H1 (cell line): Measurements from ENCODE around the gene SLC26A11. TPM values are rescaled to one million over a fixed set of nuclear protein-coding genes. Genes with fewer than 3 reads are reported as not detected.

Experiments used
- CTCF ChIA-PET: fragments of 300-600 bp; sonication (Branson Sonifier 250); formaldehyde crosslinking; loops from one replicate; lab custom pipeline; 2021; ENCODE audit not compliant: partially characterized antibody; lab: Charles Lee
- POLR2A ChIA-PET: fragments of 300-600 bp; sonication (Branson Sonifier 250); formaldehyde crosslinking; loops from one replicate; lab custom pipeline; 2021; ENCODE audit warnings: inconsistent platforms; ENCODE audit not compliant: partially characterized antibody; lab: Charles Lee
- DNase-seq, 2 experiments: peaks; one replicate each; pipeline versions ENCODE4 v3.0.0 to v3.0.0-alpha.2; 2010 to 2022; ENCODE audit warnings: low spot score in 2 of 2, low read depth in 1 of 2, mixed read lengths in 1 of 2
- FAIRE-seq: peaks from 2 replicates; lab custom pipeline; 2011; peaks lifted over from hg19 to GRCh38; lab: Jason Lieb, UNC
- H2AFZ ChIP-seq: 2 replicates; pipeline ENCODE4 v1.8.1; 2012; ENCODE audit warnings: low read length, inconsistent platforms
- H2AK5ac ChIP-seq: 2 replicates; pipeline ENCODE4 v1.6.1; 2013; ENCODE audit warnings: low read depth, low read length
- H2BK120ac ChIP-seq: replicated peaks from 2 replicates; pipeline ENCODE3; 2013; ENCODE audit warnings: low read depth, low read length, inconsistent platforms
- H2BK12ac ChIP-seq: 2 replicates; pipeline ENCODE4 v1.6.1; 2013; ENCODE audit warnings: low read depth, low read length
- H2BK15ac ChIP-seq: 2 replicates; pipeline ENCODE4 v1.6.1; 2013; ENCODE audit warnings: low read length
- H2BK20ac ChIP-seq: 2 replicates; pipeline ENCODE4 v1.6.1; 2013; ENCODE audit warnings: low read length
- H2BK5ac ChIP-seq: 2 replicates; pipeline ENCODE4 v1.6.1; 2013; ENCODE audit warnings: low read depth, low read length
- H3K14ac ChIP-seq: 2 replicates; pipeline ENCODE4 v1.6.1; 2013; ENCODE audit warnings: inconsistent platforms; ENCODE audit not compliant: insufficient read length
- H3K18ac ChIP-seq: 2 replicates; pipeline ENCODE4 v1.6.1; 2013; ENCODE audit warnings: low read length; ENCODE audit errors: extremely low read depth
- H3K23ac ChIP-seq: 2 replicates; pipeline ENCODE4 v1.6.1; 2013; ENCODE audit warnings: inconsistent platforms; ENCODE audit not compliant: insufficient read length
- H3K23me2 ChIP-seq: 2 replicates; pipeline ENCODE4 v1.6.1; 2013; ENCODE audit warnings: low read depth, low read length
- H3K27ac ChIP-seq: 2 replicates; pipeline ENCODE4 v1.6.1; 2011; ENCODE audit warnings: low read depth, low read length, inconsistent platforms
- H3K27me3 ChIP-seq, 4 experiments: replicated peaks in 1 of 4; 1 replicate in 1 of 4; 2 replicates in 3 of 4; pipeline versions ENCODE4 v1.6.1 to v1.8.1; 2011 to 2013; ENCODE audit warnings: low read length in 3 of 4, mild to moderate bottlenecking in 3 of 4, inconsistent platforms in 2 of 4, mixed read lengths in 2 of 4, moderate library complexity in 1 of 4; ENCODE audit not compliant: control insufficient read depth in 3 of 4, insufficient read depth in 3 of 4; ENCODE audit errors: extremely low read depth in 1 of 4
- H3K36me3 ChIP-seq, 4 experiments: 2 replicates each; pipeline versions ENCODE4 v1.6.1 to v1.8.1; 2011 to 2013; ENCODE audit warnings: mild to moderate bottlenecking in 4 of 4, low read length in 3 of 4, moderate library complexity in 2 of 4, control low read depth in 1 of 4, inconsistent platforms in 1 of 4; ENCODE audit not compliant: insufficient read depth in 4 of 4, control insufficient read depth in 2 of 4
- H3K4ac ChIP-seq: replicated peaks from 2 replicates; pipeline ENCODE3; 2013; ENCODE audit warnings: low read length, low read depth, mixed read lengths, inconsistent platforms; ENCODE audit not compliant: insufficient read length
- H3K4me1 ChIP-seq, 4 experiments: replicated peaks in 1 of 4; 1 replicate in 1 of 4; 2 replicates in 3 of 4; pipeline versions ENCODE4 v1.6.1 to v1.8.1; 2011 to 2013; ENCODE audit warnings: low read length in 3 of 4, inconsistent platforms in 2 of 4, mixed read lengths in 1 of 4; ENCODE audit not compliant: insufficient read depth in 4 of 4, control insufficient read depth in 3 of 4
- H3K4me2 ChIP-seq, 2 experiments: 2 replicates each; pipeline versions ENCODE4 v1.6.1 to v1.8.1; 2011 to 2013; ENCODE audit warnings: low read depth in 2 of 2, low read length in 2 of 2, control low read depth in 1 of 2, inconsistent platforms in 1 of 2, mild to moderate bottlenecking in 1 of 2; ENCODE audit not compliant: insufficient read depth in 1 of 2
- H3K4me3 ChIP-seq, 4 experiments: fragments of 200-600, 300-600 bp in 1 of 4; sonication (generic), shearing (Covaris generic), sonication (Bioruptor Twin) in 1 of 4; 2 replicates each; pipeline versions ENCODE4 v1.5.1 to v1.8.1; 2011 to 2016; ENCODE audit warnings: low read length in 4 of 4, low read depth in 3 of 4, control low read depth in 2 of 4, inconsistent platforms in 2 of 4, mild to moderate bottlenecking in 2 of 4, mixed read lengths in 1 of 4, moderate library complexity in 1 of 4; ENCODE audit not compliant: insufficient read depth in 2 of 4; ENCODE audit errors: extremely low read depth in 1 of 4
- H3K56ac ChIP-seq: replicated peaks from 2 replicates; pipeline ENCODE3; 2013; ENCODE audit warnings: low read depth, mild to moderate bottlenecking, mixed read lengths, low read length, inconsistent platforms; ENCODE audit not compliant: insufficient read length
- H3K79me1 ChIP-seq: 2 replicates; pipeline ENCODE4 v1.6.1; 2013; ENCODE audit warnings: low read depth, low read length, control low read depth
- H3K79me2 ChIP-seq, 2 experiments: 2 replicates each; pipeline versions ENCODE4 v1.6.1 to v1.8.1; 2012 to 2013; ENCODE audit warnings: low read length in 2 of 2, mild to moderate bottlenecking in 2 of 2, inconsistent platforms in 1 of 2; ENCODE audit not compliant: insufficient read depth in 2 of 2, control insufficient read depth in 1 of 2
- H3K9ac ChIP-seq, 4 experiments: replicated peaks in 1 of 4; 1 replicate in 1 of 4; 2 replicates in 3 of 4; pipeline versions ENCODE4 v1.6.1 to v1.8.1; 2011 to 2013; ENCODE audit warnings: low read depth in 3 of 4, low read length in 3 of 4, control low read depth in 2 of 4, mild to moderate bottlenecking in 2 of 4, moderate library complexity in 2 of 4, inconsistent platforms in 1 of 4; ENCODE audit errors: extremely low read depth in 1 of 4
- H3K9me3 ChIP-seq, 2 experiments: 2 replicates each; pipeline versions ENCODE4 v1.6.1 to v1.8.1; 2012 to 2013; ENCODE audit warnings: mild to moderate bottlenecking in 2 of 2, moderate library complexity in 2 of 2, control low read depth in 1 of 2, inconsistent platforms in 1 of 2, low read depth in 1 of 2, low read length in 1 of 2, mixed read lengths in 1 of 2; ENCODE audit not compliant: insufficient read depth in 2 of 2
- H4K20me1 ChIP-seq, 2 experiments: replicated peaks in 1 of 2; 2 replicates each; pipeline versions ENCODE3 to v1.8.1; 2011 to 2013; ENCODE audit warnings: inconsistent platforms in 2 of 2, low read length in 2 of 2, mild to moderate bottlenecking in 1 of 2; ENCODE audit not compliant: insufficient read depth in 2 of 2, control insufficient read depth in 1 of 2
- H4K5ac ChIP-seq: 2 replicates; pipeline ENCODE4 v1.6.1; 2013; ENCODE audit warnings: low read length, low read depth, mixed read lengths, inconsistent platforms; ENCODE audit not compliant: insufficient read length
- H4K8ac ChIP-seq: 2 replicates; pipeline ENCODE4 v1.8.0; 2013; ENCODE audit warnings: mild to moderate bottlenecking, moderate library complexity, low read length, inconsistent platforms; ENCODE audit not compliant: insufficient read depth; ENCODE audit errors: extremely low read depth
- H4K91ac ChIP-seq: replicated peaks from 2 replicates; pipeline ENCODE3; 2013; ENCODE audit warnings: low read length, mixed read lengths, inconsistent platforms; ENCODE audit not compliant: insufficient read length
- KDM5A ChIP-seq: fragments of 200-600 bp; IDR thresholded peaks from 2 replicates; pipeline ENCODE4 v1.7.1; 2012; ENCODE audit warnings: mild to moderate bottlenecking, low read length, inconsistent platforms, mixed read lengths
- RBBP5 ChIP-seq: IDR thresholded peaks from 2 replicates; pipeline ENCODE4 v1.7.1; 2012; ENCODE audit warnings: low read depth, mild to moderate bottlenecking, inconsistent platforms, low read length, moderate library complexity, borderline replicate concordance
- RNF2 ChIP-seq: fragments of 200-900, 300-1000 bp; sonication (generic); IDR thresholded peaks from 2 replicates; pipeline ENCODE4 v1.7.1; 2016; ENCODE audit warnings: borderline replicate concordance, low read depth, mild to moderate bottlenecking, antibody characterized with exemption, low read length; ENCODE audit not compliant: poor library complexity, severe bottlenecking; ENCODE audit errors: missing control alignments
- SIRT6 ChIP-seq: IDR thresholded peaks from one replicate; pipeline ENCODE4 v1.7.1; 2012; ENCODE audit warnings: low read length, inconsistent platforms
- WGBS, 2 experiments: shearing (Covaris generic) in 1 of 2; methylation state at CpG; one replicate each; pipeline versions ENCODE4 v1.1.6 to v1.1.7; 2013 to 2015; ENCODE audit warnings: low lambda C conversion rate in 2 of 2, mixed read lengths in 2 of 2, inconsistent platforms in 1 of 2, low coverage in 1 of 2, missing lambda C conversion rate in 1 of 2; ENCODE audit not compliant: insufficient replicate concordance in 2 of 2, insufficient coverage in 1 of 2, insufficient read length in 1 of 2; ENCODE audit errors: extremely low coverage in 1 of 2, missing lambda C conversion rate in 1 of 2; 5-methylcytosine and 5-hydroxymethylcytosine counted together
- polyA plus RNA-seq, 7 experiments: library from polyadenylated mRNA; depleted of rRNA in 3 of 7; stranded (reverse) in 5 of 7; unstranded in 2 of 7; fragments of >200 nt in 5 of 7; fragments of 200-250 nt in 2 of 7; gene quantifications; 1 replicate in 5 of 7; 2 replicates in 1 of 7; 4 replicates in 1 of 7; pipeline versions ENCODE4 v1.2.1 to v1.2.3, GENCODE V29; 2011 to 2013; ENCODE audit warnings: missing spikeins in 2 of 7, mixed read lengths in 2 of 7
- total RNA-seq: library from RNA; stranded (reverse); fragmentation: NEBNext Ultra II Directional; extraction: Animal tissue kit (Norgen Biotek cat#: 25700); gene quantifications from 2 replicates; pipeline ENCODE4 v1.2.1, GENCODE V29; 2021

SLC26A11 gene
- total and polyA plus RNA-seq, 2 of the 8 experiments (the other 6 are each of a cell fraction or from before 2014, with no cell fraction given): 15.5 to 25.9 TPM

- peaks cover 0 to 1% of the 10 kb centered on the region in 2 experiments for H4K20me1 ChIP-seq
- peaks cover 0 to 6% (median 2%) of the 10 kb centered on the region in 4 experiments; a peak in 4 of 8 replicates for H3K36me3 ChIP-seq
- no peak overlapping the region for H3K14ac ChIP-seq
- ChIA-PET POLR2A (interaction anchor here (1.2 to 4.9 kb wide), 4 partner anchors 9 to 53 kb away, joined by 3 to 63 read pairs (median 4); no protein-coding TSS in a partner anchor), CTCF (interaction anchor here (0.8 to 1.6 kb wide), 6 partner anchors 10 to 68 kb away, joined by 3 to 6 read pairs (median 3); no protein-coding TSS in a partner anchor)
- H3K23me2 ChIP-seq: no peaks in the 10 kb centered on the region; the same call in 1 of the 2 replicates
- H3K18ac ChIP-seq: peak overlapping the region; percentile 32; the same call in 1 of the 2 replicates
- H3K23ac ChIP-seq: peak overlapping the region; percentile 35
- H2BK12ac ChIP-seq: peak overlapping the region; percentile 80; the same call in 1 of the 2 replicates
- H4K8ac ChIP-seq: peak overlapping the region; percentile 40; the same call in 1 of the 2 replicates
- peak overlapping the region; percentile 31 for H4K5ac ChIP-seq
- no peak overlapping the region for H3K4me3 ChIP-seq
- H3K9me3 ChIP-seq: no peaks in the 10 kb centered on the region
- 0 out of 2 replicates have a peak, but pooled peaks cover 3% of the 10 kb centered on the region for H3K79me1 ChIP-seq
- H3K4me2 ChIP-seq: peak overlapping the region in 1 of 2 experiments; percentile 80; a peak in 1 of 4 replicates
- H2BK20ac ChIP-seq: no peak overlapping the region
- WGBS, 2 experiments: 86% methylated on average over 18 of the region's 19 CpGs; no CpG with 5 or more reads in 1 of the 2 experiments
- H3K4ac ChIP-seq: peak overlapping the region; percentile 21
- H2BK5ac ChIP-seq: peak overlapping the region; percentile 96; the same call in 1 of the 2 replicates
- H3K56ac ChIP-seq: no peak overlapping the region
- DNase-seq (peak in 1 of 2 experiments; percentile 51), FAIRE-seq (no peak)
- H3K27me3 ChIP-seq: no peaks in the 10 kb centered on the region
- peak overlapping the region; percentile 11; the same call in 1 of the 2 replicates for H2AK5ac ChIP-seq
- peaks cover 12 to 20% (median 15%) of the 10 kb centered on the region in 4 experiments for H3K4me1 ChIP-seq
- no peak overlapping the region; the same call in 1 of the 2 replicates for H3K27ac ChIP-seq
- H2AFZ ChIP-seq: no peak overlapping the region
- H2BK15ac ChIP-seq: peak overlapping the region; percentile 61; the same call in 1 of the 2 replicates
- no peak overlapping the region for H3K9ac ChIP-seq
- H2BK120ac ChIP-seq: peak overlapping the region; percentile 10
- no peak for TF ChIP-seq RNF2
- no peak for TF ChIP-seq SIRT6
- no peak for TF ChIP-seq KDM5A
- TF ChIP-seq RBBP5: no peak
- peak overlapping the region; percentile 93 for H4K91ac ChIP-seq
- peaks cover 0 to 10% of the 10 kb centered on the region in 2 experiments; a peak in 2 of 4 replicates for H3K79me2 ChIP-seq
These were observed 43.3 kb downstream of the SLC26A11 start for GRCh38 chr17:80263253-80264204.
